ENCODE data around the gene SP4. TPM values are rescaled to one million over a fixed set of nuclear protein-coding genes. Genes with fewer than 3 reads are reported as not detected.

SP4 gene
- total and polyA plus RNA-seq, 2 donors (not counting 3 experiments of a cell fraction or from before 2014, with no cell fraction given), result 3.3 to 8.8 TPM

- intact Hi-C loops (cut with micrococcal nuclease) (no loop called here), dilution Hi-C loops (cut with MboI; ENCODE audit: extremely low pct_ligation_motif_present, low sequenced_read_pairs) (no loop called here)
- no peak overlapping the region for H2AFZ ChIP-seq (ENCODE audit: low read depth, low read length)
- DNase-seq (ENCODE audit: low read depth, low spot score), result no peak
- no peak overlapping the region for H3K4me2 ChIP-seq (ENCODE audit: insufficient read depth, low read length)
- no TSS peak for BruUV-seq (replicated peaks)
- ChIA-PET CTCF (no interaction called here), POLR2A (no interaction called here)
- peaks cover 7 to 10% of the 10 kb centered on the region in 2 experiments for H3K27me3 ChIP-seq (ENCODE audit: control insufficient read depth in 2 of 2, insufficient read depth in 2 of 2, low read length in 2 of 2)
- no peaks in the 10 kb centered on the region for H3K79me2 ChIP-seq (ENCODE audit: control insufficient read depth, insufficient read depth, low read length)
- no peaks in the 10 kb centered on the region for H4K20me1 ChIP-seq (replicated peaks; ENCODE audit: control insufficient read depth, extremely low read depth, insufficient read depth, low read length)
- H3K9me1 ChIP-seq (replicated peaks; ENCODE audit: control insufficient read depth, extremely low read depth, insufficient read depth, low read length), result no peaks in the 10 kb centered on the region
- no peak overlapping the region for H3K9ac ChIP-seq (replicated peaks; ENCODE audit: extremely low read depth, insufficient read depth, low read length)
- no peaks in the 10 kb centered on the region for H3K4me1 ChIP-seq (ENCODE audit: control insufficient read depth, extremely low read depth, insufficient read depth, low read length)
- no peak overlapping the region for H3K27ac ChIP-seq (ENCODE audit: insufficient read depth, low read depth, low read length)
- no peak overlapping the region for H3K4me3 ChIP-seq (replicated peaks in 1 of 3; ENCODE audit: insufficient read depth in 1 of 3, low read depth in 1 of 3, low read length in 3 of 3)
- no peak for FAIRE-seq
- no peak for TF ChIP-seq FOS (IDR thresholded peaks at IDR 0.05; ENCODE audit: borderline replicate concordance, insufficient read depth, low read length)
- no peak for TF ChIP-seq EZH2 (IDR thresholded peaks at IDR 0.05; ENCODE audit: borderline replicate concordance, low read depth, low read length, severe bottlenecking)
- no peak for TF ChIP-seq POLR2A (IDR thresholded peaks at IDR 0.05; ENCODE audit: low read depth, low read length)
- no peak for TF ChIP-seq CTCF (IDR thresholded peaks at IDR 0.05; ENCODE audit: extremely low read depth in 1 of 2, insufficient read depth in 1 of 2, low read depth in 1 of 2, low read length in 2 of 2)
- TF ChIP-seq MYC (IDR thresholded peaks at IDR 0.05; ENCODE audit: low read depth, low read length), result no peak
- TF ChIP-seq JUN (IDR thresholded peaks at IDR 0.05; ENCODE audit: borderline replicate concordance, insufficient read depth, insufficient read length, low read depth), result no peak
- TF ChIP-seq POLR2AphosphoS5 (IDR thresholded peaks at IDR 0.05; ENCODE audit: insufficient read depth, low read depth, low read length), result no peak
- TF ChIP-seq MAX (IDR thresholded peaks at IDR 0.05; ENCODE audit: insufficient read depth, insufficient read length), result no peak
- TF ChIP-seq GATA2 (IDR thresholded peaks at IDR 0.05; ENCODE audit: insufficient read depth, insufficient read length, low read depth, low read length), result no peak
- no peaks in the 10 kb centered on the region for H3K36me3 ChIP-seq (ENCODE audit: control insufficient read depth in 2 of 2, extremely low read depth in 1 of 2, insufficient read depth in 2 of 2, low read length in 2 of 2)
- no peaks in the 10 kb centered on the region for H3K9me3 ChIP-seq (replicated peaks; ENCODE audit: control insufficient read depth, insufficient read depth, low read length)
These were observed 122.2 kb downstream of the SP4 start for GRCh38 chr7:21550076-21550475.
